Measurements from ENCODE around the gene ZBTB11.

DNA sequence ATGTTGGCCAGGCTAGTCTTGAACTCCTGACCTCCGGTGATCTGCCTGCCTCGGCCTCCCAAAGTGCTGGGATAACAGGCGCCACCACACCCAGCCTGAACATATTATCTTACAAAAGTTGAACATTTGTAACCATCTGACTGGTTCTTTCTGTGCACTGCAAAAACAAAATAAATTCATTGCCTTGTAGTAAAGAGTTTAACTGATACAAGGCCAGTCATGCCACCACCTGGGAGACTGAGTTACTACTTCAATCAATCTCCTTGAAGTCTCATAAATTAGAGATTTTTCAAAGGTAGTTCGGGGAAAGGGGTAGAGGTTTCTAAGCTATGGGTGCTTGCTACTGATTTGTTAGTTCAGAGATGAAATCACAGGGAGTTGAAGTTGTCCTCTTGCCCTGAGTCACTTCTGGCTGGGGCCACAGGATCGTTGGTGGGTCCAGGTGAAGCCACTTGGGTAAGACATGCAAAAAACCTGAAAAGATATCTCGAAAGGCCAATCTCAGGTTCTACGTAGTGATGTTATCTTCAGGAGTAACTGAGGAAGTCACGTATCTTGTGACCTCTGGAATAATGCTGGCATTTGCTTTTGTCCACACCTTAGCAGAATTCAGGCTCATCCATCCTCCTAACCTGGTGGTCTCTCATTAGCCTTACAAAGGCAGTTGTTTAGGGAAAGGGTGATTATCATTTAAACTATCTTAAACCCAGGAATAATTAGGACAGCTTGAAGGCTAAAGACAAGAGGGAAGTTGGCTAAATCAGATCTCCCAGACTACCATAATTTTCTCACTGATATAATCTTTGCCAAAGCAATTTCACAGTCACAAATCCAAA is 33.7 kb downstream of the ZBTB11 start:
- TF ChIP-seq CTCF (IDR thresholded peaks at IDR 0.05): no peak
- TF ChIP-seq POLR2AphosphoS5 (IDR thresholded peaks at IDR 0.05): no peak
- no peak for TF ChIP-seq POLR2A (IDR thresholded peaks at IDR 0.05)
- no peak for TF ChIP-seq EP300 (IDR thresholded peaks at IDR 0.05)

Data from sigmoid colon (tissue), 4 donors.